IMR-90 (cell line): Measurements from ENCODE around the gene SPATA9. TPM values are rescaled to one million over a fixed set of nuclear protein-coding genes. Genes with fewer than 3 reads are reported as not detected.

Experiments used
- ATAC-seq: fragments of 200-7000 bp; cut with Tn5 transposase; 2 replicates; pipeline ENCODE4 v1.9.1; 2020; ENCODE audit warnings: low read depth, mild to moderate bottlenecking, moderate library complexity
- BruUV-seq: library from RNA; stranded (reverse); fragments of 400-500 nt; replicated peaks from 2 replicates; lab custom pipeline; 2021; lab: Mats Ljungman, UMichigan
- CTCF ChIA-PET: fragments of 300-600 bp; formaldehyde crosslinking; extraction: SDS; loops from one replicate; lab custom pipeline; 2021; ENCODE audit warnings: antibody characterized with exemption; lab: Yijun Ruan, JAX
- POLR2A ChIA-PET: fragments of 300-600 bp; sonication (Branson Sonifier 250); formaldehyde crosslinking; loops from one replicate; lab custom pipeline; 2022; ENCODE audit warnings: antibody characterized with exemption; ENCODE audit not compliant: unreplicated experiment; lab: Charles Lee
- DNase-seq: peaks from one replicate; pipeline ENCODE4 v3.0.0; 2013
- H2AFZ ChIP-seq: replicated peaks from 2 replicates; pipeline ENCODE3; 2013; ENCODE audit warnings: low read length, mild to moderate bottlenecking; ENCODE audit not compliant: poor library complexity
- H2AK5ac ChIP-seq: 2 replicates; pipeline ENCODE4 v1.6.1; 2013; ENCODE audit warnings: low read depth, low read length, inconsistent platforms
- H2AK9ac ChIP-seq: replicated peaks from 2 replicates; pipeline ENCODE3; 2013; ENCODE audit warnings: mild to moderate bottlenecking, low read depth, low read length, moderate library complexity; ENCODE audit not compliant: poor library complexity
- H2BK120ac ChIP-seq: 2 replicates; pipeline ENCODE4 v1.6.1; 2013; ENCODE audit warnings: low read depth, low read length, inconsistent platforms
- H2BK15ac ChIP-seq: 3 replicates; pipeline ENCODE4 v1.6.1; 2013; ENCODE audit warnings: low read depth, low read length, inconsistent platforms
- H2BK20ac ChIP-seq: 2 replicates; pipeline ENCODE4 v1.6.1; 2013; ENCODE audit warnings: low read depth, mild to moderate bottlenecking, inconsistent platforms, low read length, moderate library complexity
- H2BK5ac ChIP-seq: 2 replicates; pipeline ENCODE4 v1.6.1; 2013; ENCODE audit warnings: mild to moderate bottlenecking, low read depth, low read length, inconsistent platforms; ENCODE audit not compliant: poor library complexity, severe bottlenecking
- H3K14ac ChIP-seq: replicated peaks from 2 replicates; pipeline ENCODE4 v1.6.1; 2013; ENCODE audit warnings: low read depth, low read length, inconsistent platforms
- H3K18ac ChIP-seq: 2 replicates; pipeline ENCODE4 v1.6.1; 2013; ENCODE audit warnings: low read depth, low read length, control low read depth
- H3K23ac ChIP-seq: 2 replicates; pipeline ENCODE4 v1.6.1; 2013; ENCODE audit warnings: low read depth, low read length, inconsistent platforms
- H3K27ac ChIP-seq: 2 replicates; pipeline ENCODE4 v1.5.1; 2013; ENCODE audit warnings: mild to moderate bottlenecking, control low read depth, low read length; ENCODE audit not compliant: insufficient read depth
- H3K27me3 ChIP-seq: 2 replicates; pipeline ENCODE4 v1.6.1; 2013; ENCODE audit warnings: low read length; ENCODE audit not compliant: control insufficient read depth, insufficient read depth
- H3K36me3 ChIP-seq: 2 replicates; pipeline ENCODE4 v1.6.1; 2013; ENCODE audit warnings: low read length, mixed read lengths; ENCODE audit not compliant: control insufficient read depth, insufficient read depth
- H3K4ac ChIP-seq: 2 replicates; pipeline ENCODE4 v1.6.1; 2013; ENCODE audit warnings: low read depth, low read length, inconsistent platforms
- H3K4me1 ChIP-seq: 2 replicates; pipeline ENCODE4 v1.6.1; 2013; ENCODE audit warnings: low read length, mixed read lengths; ENCODE audit not compliant: control insufficient read depth, insufficient read depth
- H3K4me2 ChIP-seq: 2 replicates; pipeline ENCODE4 v1.6.1; 2013; ENCODE audit warnings: low read depth, mild to moderate bottlenecking, control low read depth, low read length, moderate library complexity
- H3K4me3 ChIP-seq: 2 replicates; pipeline ENCODE4 v1.5.1; 2013; ENCODE audit warnings: low read depth, mild to moderate bottlenecking, control low read depth, low read length, moderate library complexity; ENCODE audit not compliant: insufficient read depth
- H3K56ac ChIP-seq: 2 replicates; pipeline ENCODE4 v1.6.1; 2013; ENCODE audit warnings: low read length, inconsistent platforms; ENCODE audit not compliant: insufficient read depth; ENCODE audit errors: extremely low read depth
- H3K79me1 ChIP-seq, 2 experiments: 2 replicates each; pipeline ENCODE4 v1.6.1; 2013; ENCODE audit warnings: low read length in 2 of 2, inconsistent platforms in 1 of 2, low read depth in 1 of 2
- H3K9ac ChIP-seq: 2 replicates; pipeline ENCODE4 v1.6.1; 2013; ENCODE audit warnings: low read depth, low read length, control low read depth
- H3K9me1 ChIP-seq: 2 replicates; pipeline ENCODE4 v1.6.1; 2013; ENCODE audit warnings: low read length, inconsistent platforms; ENCODE audit not compliant: insufficient read depth
- H3K9me3 ChIP-seq: 2 replicates; pipeline ENCODE4 v1.6.1; 2013; ENCODE audit warnings: low read length; ENCODE audit not compliant: control insufficient read depth, insufficient read depth
- H4K20me1 ChIP-seq: 2 replicates; pipeline ENCODE4 v1.6.1; 2013; ENCODE audit warnings: low read length, inconsistent platforms; ENCODE audit not compliant: insufficient read depth
- H4K5ac ChIP-seq: 2 replicates; pipeline ENCODE4 v1.6.1; 2013; ENCODE audit warnings: mild to moderate bottlenecking, low read depth, low read length, control low read depth
- H4K8ac ChIP-seq, 2 experiments: 2 replicates each; pipeline ENCODE4 v1.6.1; 2013; ENCODE audit warnings: low read depth in 2 of 2, low read length in 2 of 2, control low read depth in 1 of 2, inconsistent platforms in 1 of 2
- H4K91ac ChIP-seq: 2 replicates; pipeline ENCODE4 v1.6.1; 2013; ENCODE audit warnings: low read depth, low read length, inconsistent platforms; ENCODE audit not compliant: insufficient read depth
- CEBPB ChIP-seq: IDR thresholded peaks from 2 replicates; pipeline ENCODE4 v1.6.1; 2012; ENCODE audit warnings: low read depth, low read length, improper control_type of control experiment
- FOS ChIP-seq: fragments of 150-350 bp; IDR thresholded peaks from 2 replicates; pipeline ENCODE4 v1.6.1; 2016; ENCODE audit warnings: low read depth, low read length
- MAZ ChIP-seq: IDR thresholded peaks from 2 replicates; pipeline ENCODE4 v1.6.1; 2012; ENCODE audit warnings: low read depth, mild to moderate bottlenecking, low read length, improper control_type of control experiment, moderate library complexity, borderline replicate concordance
- RFX5 ChIP-seq: IDR thresholded peaks from 2 replicates; pipeline ENCODE4 v1.8.0; 2012; ENCODE audit warnings: low read depth, mild to moderate bottlenecking, low read length, moderate library complexity
- WGBS, 2 experiments: methylation state at CpG; one replicate each; pipeline versions ENCODE4 v1.1.5 to v1.1.7; 2013; ENCODE audit warnings: missing lambda C conversion rate in 2 of 2; ENCODE audit not compliant: insufficient read length in 1 of 2; ENCODE audit errors: extremely low coverage in 2 of 2; 5-methylcytosine and 5-hydroxymethylcytosine counted together
- dilution Hi-C: fragments of 300-500 bp; cut with HindIII; formaldehyde crosslinking; loops from one replicate; pipeline ENCODE4 v1.14.3; 2018; ENCODE audit warnings: low sequenced_read_pairs; ENCODE audit not compliant: unreplicated experiment
- in situ Hi-C: fragments of 300-500 bp; cut with MboI; formaldehyde crosslinking; loops from 3 replicates; pipeline ENCODE4 v1.14.3; 2019; ENCODE audit warnings: low sequenced_read_pairs, inconsistent platforms, mixed read lengths
- intact Hi-C: fragments of 100-400 bp; cut with micrococcal nuclease; formaldehyde crosslinking; loops from 2 replicates; pipeline ENCODE4 v1.10.0; 2022
- polyA plus RNA-seq, 3 experiments: library from polyadenylated mRNA; depleted of rRNA; stranded (reverse); fragments of >200 nt; gene quantifications; 2 replicates each; pipeline ENCODE4 v1.2.3, GENCODE V29; 2012; ENCODE audit warnings: low replicate concordance in 1 of 3
- total RNA-seq: library from RNA; depleted of rRNA; stranded (reverse); fragments of >200 nt; gene quantifications from 2 replicates; pipeline ENCODE4 v1.2.3, GENCODE V29; 2012
- TF ChIP-seq, protein P1 (sequence below): fragments of 150-350 bp; IDR thresholded peaks from 2 replicates; pipeline ENCODE4 v1.6.1; 2016; ENCODE audit warnings: low read depth, mild to moderate bottlenecking, low read length, moderate library complexity, borderline replicate concordance

SPATA9 gene
- total and polyA plus RNA-seq, 2 of the 4 experiments (the other 2 are of a cell fraction) = 0.72 to 0.86 TPM

DNA sequence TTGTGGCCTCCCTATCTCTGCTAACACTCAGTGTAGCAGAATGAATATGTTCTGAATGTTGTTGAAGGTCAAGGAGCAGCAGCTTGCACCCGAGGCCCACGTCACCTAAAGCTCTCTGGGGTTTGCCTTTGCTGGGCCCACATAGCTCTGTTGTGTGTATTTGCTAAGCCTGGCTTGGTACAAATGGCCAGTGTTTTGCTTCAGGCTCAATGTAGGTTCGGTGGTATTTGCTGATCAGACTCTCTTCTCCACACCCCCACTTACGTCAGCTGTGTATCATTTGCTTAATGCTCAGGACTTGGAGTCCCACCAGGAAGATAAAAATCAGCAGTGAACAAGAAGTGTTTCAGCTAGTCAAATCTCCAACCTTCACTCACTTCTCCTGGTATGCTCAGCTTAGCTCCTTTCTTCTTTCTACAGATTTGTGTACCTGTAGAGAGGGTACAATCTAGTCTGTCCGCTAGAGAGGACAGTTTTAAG is 41.0 kb downstream of the SPATA9 start:
- Histone ChIP-seq H2BK20ac (no peak overlapping the region), H3K9me1 (no peaks in the 10 kb centered on the region), H4K91ac (no peak overlapping the region), H4K8ac (no peak overlapping the region), H3K4ac (no peak overlapping the region), H3K4me2 (no peak overlapping the region), H3K4me3 (no peak overlapping the region), H3K4me1 (no peaks in the 10 kb centered on the region), H3K36me3 (no peaks in the 10 kb centered on the region), H3K56ac (no peak overlapping the region; the same call in 1 of the 2 replicates), H4K5ac (no peak overlapping the region), H2AK9ac (no peak overlapping the region), H3K9ac (no peak overlapping the region), H3K79me1 (no peaks in the 10 kb centered on the region), H3K9me3 (no peaks in the 10 kb centered on the region), H3K27ac (no peak overlapping the region), H2BK120ac (no peak overlapping the region; the same call in 1 of the 2 replicates), H3K18ac (no peak overlapping the region), H3K14ac (no peak overlapping the region; the same call in 1 of the 2 replicates), H2BK15ac (no peak overlapping the region), H2BK5ac (no peak overlapping the region), H3K27me3 (no peaks in the 10 kb centered on the region; the same call in 1 of the 2 replicates), H2AK5ac (no peak overlapping the region), H4K20me1 (no peaks in the 10 kb centered on the region), H3K23ac (no peak overlapping the region), H2AFZ (no peak overlapping the region)
- no peak for TF ChIP-seq FOS
- TF ChIP-seq CEBPB = no peak
- TF ChIP-seq, protein P1, sequence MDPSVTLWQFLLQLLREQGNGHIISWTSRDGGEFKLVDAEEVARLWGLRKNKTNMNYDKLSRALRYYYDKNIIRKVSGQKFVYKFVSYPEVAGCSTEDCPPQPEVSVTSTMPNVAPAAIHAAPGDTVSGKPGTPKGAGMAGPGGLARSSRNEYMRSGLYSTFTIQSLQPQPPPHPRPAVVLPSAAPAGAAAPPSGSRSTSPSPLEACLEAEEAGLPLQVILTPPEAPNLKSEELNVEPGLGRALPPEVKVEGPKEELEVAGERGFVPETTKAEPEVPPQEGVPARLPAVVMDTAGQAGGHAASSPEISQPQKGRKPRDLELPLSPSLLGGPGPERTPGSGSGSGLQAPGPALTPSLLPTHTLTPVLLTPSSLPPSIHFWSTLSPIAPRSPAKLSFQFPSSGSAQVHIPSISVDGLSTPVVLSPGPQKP = no peak
- no peak for TF ChIP-seq MAZ
- TF ChIP-seq RFX5 = no peak
- WGBS, 2 experiments = no CpG with 5 or more reads among the region's 5 CpGs
- ChIA-PET CTCF (interaction anchor here (1.2 kb wide), 1 partner anchor 11 kb away, joined by 3 read pairs; no protein-coding TSS in a partner anchor), POLR2A (no interaction called here)
- dilution Hi-C loops (no loop called here), in situ Hi-C loops (loop anchor here (25.0 kb wide), 1 partner anchor 671 kb away; no protein-coding TSS in a partner anchor), intact Hi-C loops (loop anchor here (10.0 kb wide), 1 partner anchor 963 kb away; no protein-coding TSS in a partner anchor)
- ATAC-seq = no peak
- peak; percentile 54 for DNase-seq
- BruUV-seq = no TSS peak
